Neural progenitor cell (in vitro differentiated cells): Measurements from ENCODE around the gene RABEP2. TPM values are rescaled to one million over a fixed set of nuclear protein-coding genes. Genes with fewer than 3 reads are reported as not detected.
"Not testable (repeated sequence)": the region's sequence is repeated elsewhere in the genome, so short reads cannot be mapped to it uniquely, and the experiment has no call there.

Experiments used
- DNase-seq: peaks from one replicate; pipeline ENCODE4 v3.0.0-alpha.2; 2016; ENCODE audit warnings: low spot score
- H2AFZ ChIP-seq: fragments of 200-600 bp; sonication (generic); replicated peaks from 2 replicates; pipeline ENCODE4 v1.6.1; 2016; ENCODE audit warnings: antibody characterized with exemption
- H3F3A ChIP-seq: fragments of 200-600 bp; sonication (generic); 2 replicates; pipeline ENCODE4 v1.6.1; 2016; ENCODE audit warnings: antibody characterized with exemption, low read depth
- H3K27ac ChIP-seq: fragments of 200-600 bp; sonication (generic); 2 replicates; pipeline ENCODE4 v1.5.1; 2016; ENCODE audit warnings: mild to moderate bottlenecking
- H3K27me3 ChIP-seq: fragments of 200-600 bp; sonication (generic); 2 replicates; pipeline ENCODE4 v1.6.1; 2016; ENCODE audit warnings: mild to moderate bottlenecking, moderate library complexity
- H3K36me3 ChIP-seq: fragments of 200-600 bp; sonication (generic); 2 replicates; pipeline ENCODE4 v1.5.1; 2016
- H3K4me1 ChIP-seq: fragments of 200-600 bp; sonication (generic); 2 replicates; pipeline ENCODE4 v1.6.1; 2016; ENCODE audit warnings: mixed run types
- H3K4me2 ChIP-seq: fragments of 200-600 bp; sonication (generic); 2 replicates; pipeline ENCODE4 v1.6.1; 2016
- H3K4me3 ChIP-seq: fragments of 200-600 bp; sonication (generic); 2 replicates; pipeline ENCODE4 v1.5.1; 2016
- H3K79me2 ChIP-seq: fragments of 200-600 bp; sonication (generic); 2 replicates; pipeline ENCODE4 v1.6.1; 2016; ENCODE audit warnings: low read depth
- H3K9ac ChIP-seq: fragments of 200-600 bp; sonication (generic); 2 replicates; pipeline ENCODE4 v1.6.1; 2016
- H3K9me3 ChIP-seq: fragments of 200-600 bp; sonication (generic); 2 replicates; pipeline ENCODE4 v1.5.1; 2016; ENCODE audit warnings: low read depth
- H4K20me1 ChIP-seq: fragments of 200-600 bp; sonication (generic); 2 replicates; pipeline ENCODE4 v1.6.1; 2016; ENCODE audit warnings: low read depth
- H3K27ac Mint-ChIP-seq: 3 replicates; pipeline ENCODE4 v1.8.0; 2021; ENCODE audit warnings: mixed read lengths
- H3K27me3 Mint-ChIP-seq: 2 replicates; pipeline ENCODE4 v1.8.0; 2022; ENCODE audit warnings: low read depth, mild to moderate bottlenecking, inconsistent platforms, moderate library complexity, mixed read lengths; ENCODE audit not compliant: insufficient read depth
- H3K36me3 Mint-ChIP-seq: 3 replicates; pipeline ENCODE4 v1.8.0; 2021; ENCODE audit warnings: mixed read lengths
- H3K4me1 Mint-ChIP-seq: 3 replicates; pipeline ENCODE4 v1.8.0; 2021; ENCODE audit warnings: mixed read lengths
- H3K4me3 Mint-ChIP-seq: 3 replicates; pipeline ENCODE4 v1.8.0; 2021; ENCODE audit warnings: mild to moderate bottlenecking, moderate library complexity, mixed read lengths
- H3K9me3 Mint-ChIP-seq: 3 replicates; pipeline ENCODE4 v1.8.0; 2020; ENCODE audit warnings: mixed read lengths
- EZH2 ChIP-seq: fragments of 200-600 bp; sonication (generic); IDR thresholded peaks from 2 replicates; pipeline ENCODE4 v1.6.1; 2017; ENCODE audit warnings: antibody characterized with exemption, mild to moderate bottlenecking, moderate library complexity
- EZH2phosphoT487 ChIP-seq: fragments of 200-600 bp; sonication (generic); IDR thresholded peaks from 2 replicates; pipeline ENCODE4 v1.6.1; 2017; ENCODE audit warnings: antibody characterized with exemption
- total RNA-seq: library from RNA; depleted of rRNA; stranded (reverse); fragments of >200 nt; gene quantifications from 2 replicates; pipeline ENCODE4 v1.2.3, GENCODE V29; 2015; ENCODE audit warnings: low replicate concordance
- TF ChIP-seq, protein P1 (sequence below): fragments of 200-600 bp; sonication (generic); IDR thresholded peaks from 2 replicates; pipeline ENCODE4 v1.5.1; 2017; ENCODE audit warnings: antibody characterized with exemption, mild to moderate bottlenecking

Gene RABEP2
- total RNA-seq, 1 donor from 2014 or later, result 9.1 TPM

- Mint-ChIP-seq H3K4me1 (no peaks in the 10 kb centered on the region), H3K4me3 (no peak overlapping the region), H3K27ac (no peak overlapping the region), H3K27me3 (no peaks in the 10 kb centered on the region), H3K9me3 (no peaks in the 10 kb centered on the region), H3K36me3 (peaks cover 2% of the 10 kb centered on the region)
- Histone ChIP-seq H3F3A (no peaks in the 10 kb centered on the region), H3K9ac (no peak overlapping the region), H3K4me1 (no peaks in the 10 kb centered on the region), H3K4me2 (no peak overlapping the region), H2AFZ (no peak overlapping the region), H3K79me2 (no peaks in the 10 kb centered on the region), H3K27me3 (no peaks in the 10 kb centered on the region), H3K9me3 (no peaks in the 10 kb centered on the region), H4K20me1 (no peaks in the 10 kb centered on the region), H3K4me3 (no peak overlapping the region), H3K27ac (no peak overlapping the region), H3K36me3 (no peaks in the 10 kb centered on the region)
- no peak for DNase-seq
- TF ChIP-seq EZH2phosphoT487 (no peak), EZH2 (no peak)
- TF ChIP-seq, protein P1, sequence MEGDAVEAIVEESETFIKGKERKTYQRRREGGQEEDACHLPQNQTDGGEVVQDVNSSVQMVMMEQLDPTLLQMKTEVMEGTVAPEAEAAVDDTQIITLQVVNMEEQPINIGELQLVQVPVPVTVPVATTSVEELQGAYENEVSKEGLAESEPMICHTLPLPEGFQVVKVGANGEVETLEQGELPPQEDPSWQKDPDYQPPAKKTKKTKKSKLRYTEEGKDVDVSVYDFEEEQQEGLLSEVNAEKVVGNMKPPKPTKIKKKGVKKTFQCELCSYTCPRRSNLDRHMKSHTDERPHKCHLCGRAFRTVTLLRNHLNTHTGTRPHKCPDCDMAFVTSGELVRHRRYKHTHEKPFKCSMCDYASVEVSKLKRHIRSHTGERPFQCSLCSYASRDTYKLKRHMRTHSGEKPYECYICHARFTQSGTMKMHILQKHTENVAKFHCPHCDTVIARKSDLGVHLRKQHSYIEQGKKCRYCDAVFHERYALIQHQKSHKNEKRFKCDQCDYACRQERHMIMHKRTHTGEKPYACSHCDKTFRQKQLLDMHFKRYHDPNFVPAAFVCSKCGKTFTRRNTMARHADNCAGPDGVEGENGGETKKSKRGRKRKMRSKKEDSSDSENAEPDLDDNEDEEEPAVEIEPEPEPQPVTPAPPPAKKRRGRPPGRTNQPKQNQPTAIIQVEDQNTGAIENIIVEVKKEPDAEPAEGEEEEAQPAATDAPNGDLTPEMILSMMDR, result no peak
Observed at GRCh38 chr16:28891964-28892890, 32.8 kb downstream of the RABEP2 start.

GRCh38 chr16:28890355-28890754, 34.7 kb downstream of the RABEP2 start:
- not testable (repeated sequence) for H3K4me1 Mint-ChIP-seq, H3K27me3 Mint-ChIP-seq, H3K4me3 Mint-ChIP-seq

DNA sequence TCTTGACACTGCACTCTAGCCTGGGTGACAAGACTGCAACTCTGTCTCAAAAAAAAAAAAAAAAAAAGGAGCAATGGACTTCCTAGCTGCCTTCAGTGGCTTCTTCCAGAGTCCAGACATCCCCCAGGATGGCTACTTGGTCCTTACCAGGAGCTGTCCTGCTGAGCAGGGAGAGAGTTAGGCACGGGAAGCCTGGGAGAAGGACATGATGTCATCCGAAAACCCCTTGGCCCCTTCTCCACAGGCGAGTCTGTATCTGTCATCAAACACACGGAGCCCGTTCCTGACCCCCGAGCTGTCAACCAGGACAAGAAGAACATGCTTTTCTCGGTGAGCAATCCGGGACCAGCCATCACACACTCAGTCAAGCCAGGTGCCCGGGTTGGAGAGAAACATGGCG, 38.1 kb downstream of the RABEP2 start:
- H3K79me2 ChIP-seq, result no peaks in the 10 kb centered on the region
- H4K20me1 ChIP-seq, result no peaks in the 10 kb centered on the region
- TF ChIP-seq, protein P1, result no peak
- TF ChIP-seq EZH2 (no peak), EZH2phosphoT487 (no peak)
- Mint-ChIP-seq H3K27me3 (peaks cover 7% of the 10 kb centered on the region), H3K27ac (no peak overlapping the region), H3K4me3 (no peak overlapping the region), H3K4me1 (peaks cover 22% of the 10 kb centered on the region), H3K9me3 (no peaks in the 10 kb centered on the region), H3K36me3 (peaks cover under 1% of the 10 kb centered on the region)
- no peak for DNase-seq
- H3K4me3 ChIP-seq, result no peak overlapping the region
- no peaks in the 10 kb centered on the region for H3F3A ChIP-seq
- no peak overlapping the region for H2AFZ ChIP-seq
- no peaks in the 10 kb centered on the region for H3K9me3 ChIP-seq
- H3K4me1 ChIP-seq, result no peaks in the 10 kb centered on the region
- H3K4me2 ChIP-seq, result no peak overlapping the region
- no peaks in the 10 kb centered on the region for H3K36me3 ChIP-seq
- H3K27me3 ChIP-seq, result no peaks in the 10 kb centered on the region
- no peak overlapping the region for H3K27ac ChIP-seq
- no peak overlapping the region for H3K9ac ChIP-seq

More at GRCh38 chr16:28890355-28890754, 34.7 kb downstream of the RABEP2 start:
- H3K4me3 ChIP-seq, H4K20me1 ChIP-seq, H3K9ac ChIP-seq, H3K36me3 Mint-ChIP-seq, H2AFZ ChIP-seq, H3K4me1 ChIP-seq, H3K9me3 Mint-ChIP-seq, H3K4me2 ChIP-seq, H3K79me2 ChIP-seq, H3K9me3 ChIP-seq, DNase-seq, H3F3A ChIP-seq, H3K27ac Mint-ChIP-seq, H3K27me3 ChIP-seq, H3K36me3 ChIP-seq, H3K27ac ChIP-seq: not testable (repeated sequence)

DNA sequence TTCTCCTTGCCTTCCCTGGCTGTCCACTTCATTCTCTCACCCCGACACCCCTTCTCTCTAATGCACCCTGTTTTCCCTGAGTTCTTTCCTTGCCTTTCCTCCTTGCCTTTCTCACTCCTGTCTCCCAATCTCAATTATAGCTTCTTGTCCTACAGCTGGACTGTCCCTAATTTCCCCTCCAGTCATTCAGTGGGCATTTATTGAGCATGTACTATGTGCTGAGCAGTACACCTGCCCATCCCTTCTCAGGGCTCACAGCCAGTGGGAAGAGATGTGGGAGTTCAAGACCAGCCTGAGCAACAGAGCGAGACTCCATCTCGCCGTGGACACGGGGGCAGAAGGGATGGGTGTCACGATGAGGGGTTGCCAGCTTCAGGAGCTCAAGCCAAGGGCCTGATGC, 41.0 kb downstream of the RABEP2 start:
- peaks cover 5% of the 10 kb centered on the region for H3K27me3 ChIP-seq
- DNase-seq, result no peak
- Mint-ChIP-seq H3K27me3 (peaks cover 10% of the 10 kb centered on the region), H3K9me3 (no peaks in the 10 kb centered on the region), H3K27ac (peak overlapping the region; percentile 24), H3K4me1 (peaks cover 34% of the 10 kb centered on the region), H3K4me3 (no peak overlapping the region), H3K36me3 (no peaks in the 10 kb centered on the region)
- no peaks in the 10 kb centered on the region for H4K20me1 ChIP-seq
- peaks cover 4% of the 10 kb centered on the region for H3K79me2 ChIP-seq
- no peaks in the 10 kb centered on the region for H3K36me3 ChIP-seq
- no peak overlapping the region for H3K4me3 ChIP-seq
- no peak overlapping the region for H3K4me2 ChIP-seq
- H3K9me3 ChIP-seq, result no peaks in the 10 kb centered on the region
- peaks cover 22% of the 10 kb centered on the region for H3F3A ChIP-seq
- peaks cover 12% of the 10 kb centered on the region for H3K4me1 ChIP-seq
- TF ChIP-seq, protein P1, result no peak
- no peak for TF ChIP-seq EZH2
- H3K9ac ChIP-seq, result no peak overlapping the region
- H2AFZ ChIP-seq, result no peak overlapping the region
- H3K27ac ChIP-seq, result no peak overlapping the region
